PFSK-1 (cell line): ENCODE data around the gene CEP89.

Experiments used
- FOXP2 ChIP-seq: optimal IDR thresholded peaks from 2 replicates; pipeline ENCODE3; 2011; ENCODE audit warnings: borderline replicate concordance, control low read depth, inconsistent platforms; ENCODE audit not compliant: insufficient read depth; ENCODE audit errors: extremely low read length, extremely low read depth
- POLR2AphosphoS5 ChIP-seq: IDR thresholded peaks from 2 replicates; pipeline ENCODE4 v1.6.1; 2012; ENCODE audit warnings: low read depth, mild to moderate bottlenecking, control low read depth, low read length, moderate library complexity
- SIN3A ChIP-seq: IDR thresholded peaks from 2 replicates; pipeline ENCODE4 v1.6.1; 2012; ENCODE audit warnings: mild to moderate bottlenecking, low read length, moderate library complexity, borderline replicate concordance; ENCODE audit not compliant: insufficient read depth
- TAF1 ChIP-seq: IDR thresholded peaks from 2 replicates; pipeline ENCODE4 v1.6.1; 2012; ENCODE audit warnings: low read length, control low read depth, borderline replicate concordance; ENCODE audit not compliant: insufficient read depth
- TF ChIP-seq, protein P1 (sequence below), 2 experiments: IDR thresholded peaks; 2 replicates each; pipeline versions ENCODE4 v1.6.1 to v1.8.0; 2011 to 2012; ENCODE audit warnings: low read depth in 2 of 2, low read length in 2 of 2, control low read depth in 1 of 2, inconsistent platforms in 1 of 2, mild to moderate bottlenecking in 1 of 2, moderate library complexity in 1 of 2; ENCODE audit not compliant: insufficient read depth in 1 of 2

CEP89 gene

GRCh38 chr19:32896516-32897214 is 75.1 kb downstream of the CEP89 start:
- TF ChIP-seq SIN3A (no peak), FOXP2 (no peak), TAF1 (no peak), POLR2AphosphoS5 (no peak)
- TF ChIP-seq, protein P1, sequence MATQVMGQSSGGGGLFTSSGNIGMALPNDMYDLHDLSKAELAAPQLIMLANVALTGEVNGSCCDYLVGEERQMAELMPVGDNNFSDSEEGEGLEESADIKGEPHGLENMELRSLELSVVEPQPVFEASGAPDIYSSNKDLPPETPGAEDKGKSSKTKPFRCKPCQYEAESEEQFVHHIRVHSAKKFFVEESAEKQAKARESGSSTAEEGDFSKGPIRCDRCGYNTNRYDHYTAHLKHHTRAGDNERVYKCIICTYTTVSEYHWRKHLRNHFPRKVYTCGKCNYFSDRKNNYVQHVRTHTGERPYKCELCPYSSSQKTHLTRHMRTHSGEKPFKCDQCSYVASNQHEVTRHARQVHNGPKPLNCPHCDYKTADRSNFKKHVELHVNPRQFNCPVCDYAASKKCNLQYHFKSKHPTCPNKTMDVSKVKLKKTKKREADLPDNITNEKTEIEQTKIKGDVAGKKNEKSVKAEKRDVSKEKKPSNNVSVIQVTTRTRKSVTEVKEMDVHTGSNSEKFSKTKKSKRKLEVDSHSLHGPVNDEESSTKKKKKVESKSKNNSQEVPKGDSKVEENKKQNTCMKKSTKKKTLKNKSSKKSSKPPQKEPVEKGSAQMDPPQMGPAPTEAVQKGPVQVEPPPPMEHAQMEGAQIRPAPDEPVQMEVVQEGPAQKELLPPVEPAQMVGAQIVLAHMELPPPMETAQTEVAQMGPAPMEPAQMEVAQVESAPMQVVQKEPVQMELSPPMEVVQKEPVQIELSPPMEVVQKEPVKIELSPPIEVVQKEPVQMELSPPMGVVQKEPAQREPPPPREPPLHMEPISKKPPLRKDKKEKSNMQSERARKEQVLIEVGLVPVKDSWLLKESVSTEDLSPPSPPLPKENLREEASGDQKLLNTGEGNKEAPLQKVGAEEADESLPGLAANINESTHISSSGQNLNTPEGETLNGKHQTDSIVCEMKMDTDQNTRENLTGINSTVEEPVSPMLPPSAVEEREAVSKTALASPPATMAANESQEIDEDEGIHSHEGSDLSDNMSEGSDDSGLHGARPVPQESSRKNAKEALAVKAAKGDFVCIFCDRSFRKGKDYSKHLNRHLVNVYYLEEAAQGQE (IDR thresholded peaks at IDR 0.05; ENCODE audit: insufficient read depth in 1 of 2, low read depth in 2 of 2, low read length in 2 of 2), result no peak

DNA sequence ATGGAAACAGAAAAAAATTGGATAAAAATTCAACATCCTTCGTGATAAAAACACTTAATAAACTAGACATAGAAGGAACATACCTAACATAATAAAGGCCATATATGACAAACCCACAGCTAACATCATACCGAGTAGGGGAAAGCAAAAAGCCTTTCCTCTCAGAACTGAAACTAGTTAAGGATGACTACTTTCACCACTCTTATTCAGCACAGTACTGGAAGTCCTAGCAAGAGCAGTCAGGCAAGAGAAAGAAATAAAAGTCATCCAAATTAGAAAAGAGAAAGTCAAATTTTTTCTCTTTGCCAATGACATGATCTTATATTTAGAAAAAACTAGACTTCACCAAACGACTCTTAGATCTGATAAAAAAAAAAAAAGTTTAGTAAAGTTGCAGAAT is 76.4 kb downstream of the CEP89 start:
- no peak for TF ChIP-seq FOXP2
- TF ChIP-seq SIN3A, result no peak
- no peak for TF ChIP-seq POLR2AphosphoS5
- no peak for TF ChIP-seq TAF1
- TF ChIP-seq, protein P1 (IDR thresholded peaks at IDR 0.05; ENCODE audit: insufficient read depth in 1 of 2, low read depth in 2 of 2, low read length in 2 of 2), result no peak

DNA sequence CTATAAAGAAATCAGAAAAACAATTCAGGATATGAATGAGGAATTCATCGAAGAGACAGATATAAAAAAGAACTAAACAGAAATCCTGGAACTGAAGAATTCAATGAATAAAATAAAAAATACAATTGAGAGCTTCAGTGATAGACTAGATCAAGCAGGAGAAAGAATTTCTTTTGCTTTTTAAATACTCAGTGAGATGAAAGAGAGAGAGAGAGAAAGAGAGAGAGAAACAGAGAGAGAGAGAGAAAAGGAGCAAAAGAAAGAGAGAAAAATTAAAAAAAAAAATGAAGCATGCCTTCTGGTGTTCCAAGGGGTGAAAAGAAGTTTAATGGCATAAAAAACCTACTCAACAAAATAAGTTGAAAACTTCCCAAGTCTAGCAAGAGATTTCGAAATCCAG is 80.1 kb downstream of the CEP89 start:
- TF ChIP-seq SIN3A, result no peak
- TF ChIP-seq TAF1, result no peak
- TF ChIP-seq, protein P1 (IDR thresholded peaks at IDR 0.05; ENCODE audit: insufficient read depth in 1 of 2, low read depth in 2 of 2, low read length in 2 of 2), result no peak
- TF ChIP-seq FOXP2, result no peak

GRCh38 chr19:32890841-32891240 is 80.9 kb downstream of the CEP89 start:
- no peak for TF ChIP-seq SIN3A
- TF ChIP-seq FOXP2, result no peak
- TF ChIP-seq TAF1, result no peak
- TF ChIP-seq, protein P1 (IDR thresholded peaks at IDR 0.05; ENCODE audit: insufficient read depth in 1 of 2, low read depth in 2 of 2, low read length in 2 of 2), result no peak
- no peak for TF ChIP-seq POLR2AphosphoS5
